ENCODE results near the gene MORN1.

The MORN1 gene

GRCh38 chr1:2317230-2318065 is 73.9 kb downstream of the MORN1 start:
- no peak for FAIRE-seq

- FAIRE-seq = no peak
These were observed 74.8 kb downstream of the MORN1 start for GRCh38 chr1:2316451-2316961.

- FAIRE-seq = no peak
These were observed 75.5 kb downstream of the MORN1 start for GRCh38 chr1:2315674-2316450.

- FAIRE-seq = no peak
These were observed 76.3 kb downstream of the MORN1 start for GRCh38 chr1:2314803-2315673.

GRCh38 chr1:2314273-2314802 is 77.0 kb downstream of the MORN1 start:
- FAIRE-seq = no peak

- FAIRE-seq = no peak
These were observed 77.6 kb downstream of the MORN1 start for GRCh38 chr1:2313651-2314261.

GRCh38 chr1:2312515-2313301 is 78.6 kb downstream of the MORN1 start:
- no peak for FAIRE-seq

- FAIRE-seq = no peak
These were observed 79.2 kb downstream of the MORN1 start for GRCh38 chr1:2312160-2312514.

- no peak for FAIRE-seq
These were observed 79.9 kb downstream of the MORN1 start for GRCh38 chr1:2311184-2312032.

- no peak for FAIRE-seq
These were observed 80.8 kb downstream of the MORN1 start for GRCh38 chr1:2310332-2311183.

GRCh38 chr1:2308844-2309243 is 82.5 kb downstream of the MORN1 start:
- FAIRE-seq = no peak

- no peak for FAIRE-seq
These were observed 83.4 kb downstream of the MORN1 start for GRCh38 chr1:2307972-2308371.

GRCh38 chr1:2307064-2307605 is 84.2 kb downstream of the MORN1 start:
- FAIRE-seq = no peak

GRCh38 chr1:2306151-2306978 is 85.0 kb downstream of the MORN1 start:
- no peak for FAIRE-seq

- no peak for FAIRE-seq
These were observed 86.3 kb downstream of the MORN1 start for GRCh38 chr1:2304921-2305681.

GRCh38 chr1:2304282-2304681 is 87.1 kb downstream of the MORN1 start:
- no peak for FAIRE-seq

- FAIRE-seq = no peak
These were observed 87.6 kb downstream of the MORN1 start for GRCh38 chr1:2303781-2304180.
